Measurements from ENCODE around the gene FGD2. TPM values are rescaled to one million over a fixed set of nuclear protein-coding genes. Genes with fewer than 3 reads are reported as not detected.

FGD2 gene
- not detected in 2 replicates for total RNA-seq
- long read RNA-seq = 0 reads

GRCh38 chr6:37005061-37005810 lies at the start of gene FGD2:
Gene FGD2 (plus strand): TSS chr6:37005655. CDS start chr6:37005818, 163 bp downstream.
- TF ChIP-seq, protein P1, sequence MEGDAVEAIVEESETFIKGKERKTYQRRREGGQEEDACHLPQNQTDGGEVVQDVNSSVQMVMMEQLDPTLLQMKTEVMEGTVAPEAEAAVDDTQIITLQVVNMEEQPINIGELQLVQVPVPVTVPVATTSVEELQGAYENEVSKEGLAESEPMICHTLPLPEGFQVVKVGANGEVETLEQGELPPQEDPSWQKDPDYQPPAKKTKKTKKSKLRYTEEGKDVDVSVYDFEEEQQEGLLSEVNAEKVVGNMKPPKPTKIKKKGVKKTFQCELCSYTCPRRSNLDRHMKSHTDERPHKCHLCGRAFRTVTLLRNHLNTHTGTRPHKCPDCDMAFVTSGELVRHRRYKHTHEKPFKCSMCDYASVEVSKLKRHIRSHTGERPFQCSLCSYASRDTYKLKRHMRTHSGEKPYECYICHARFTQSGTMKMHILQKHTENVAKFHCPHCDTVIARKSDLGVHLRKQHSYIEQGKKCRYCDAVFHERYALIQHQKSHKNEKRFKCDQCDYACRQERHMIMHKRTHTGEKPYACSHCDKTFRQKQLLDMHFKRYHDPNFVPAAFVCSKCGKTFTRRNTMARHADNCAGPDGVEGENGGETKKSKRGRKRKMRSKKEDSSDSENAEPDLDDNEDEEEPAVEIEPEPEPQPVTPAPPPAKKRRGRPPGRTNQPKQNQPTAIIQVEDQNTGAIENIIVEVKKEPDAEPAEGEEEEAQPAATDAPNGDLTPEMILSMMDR (IDR thresholded peaks at IDR 0.05) = no peak
- H3K4me3 Mint-ChIP-seq (ENCODE audit: unreplicated experiment) = no peak within 1 kb of the TSS

GRCh38 chr6:36955671-36956445 lies 49.6 kb upstream of the FGD2 start:
- Mint-ChIP-seq H3K27me3 (ENCODE audit: unreplicated experiment) (no peaks in the 10 kb centered on the region), H3K36me3 (ENCODE audit: unreplicated experiment) (no peaks in the 10 kb centered on the region), H3K4me3 (ENCODE audit: unreplicated experiment) (no peak overlapping the region), H3K4me1 (ENCODE audit: unreplicated experiment) (peaks cover 9% of the 10 kb centered on the region), H3K27ac (ENCODE audit: unreplicated experiment) (no peak overlapping the region), H3K9me3 (ENCODE audit: unreplicated experiment) (peaks cover 5% of the 10 kb centered on the region)
- DNase-seq (ENCODE audit: extremely low spot score, unreplicated experiment) = no peak
- TF ChIP-seq, protein P1 (IDR thresholded peaks at IDR 0.05) = no peak

More at GRCh38 chr6:37005061-37005810, at the start of gene FGD2:
- no peaks in the 10 kb centered on the region for H3K36me3 Mint-ChIP-seq (ENCODE audit: unreplicated experiment)
- no peaks in the 10 kb centered on the region for H3K4me1 Mint-ChIP-seq (ENCODE audit: unreplicated experiment)
- no peaks in the 10 kb centered on the region for H3K9me3 Mint-ChIP-seq (ENCODE audit: unreplicated experiment)
- H3K27me3 Mint-ChIP-seq (ENCODE audit: unreplicated experiment) = peaks cover 9% of the 10 kb centered on the region
- DNase-seq (ENCODE audit: extremely low spot score, unreplicated experiment) = no peak
- H3K27ac Mint-ChIP-seq (ENCODE audit: unreplicated experiment) = no peak within 1 kb of the TSS

- Mint-ChIP-seq H3K4me3 (ENCODE audit: unreplicated experiment) (no peak overlapping the region), H3K9me3 (ENCODE audit: unreplicated experiment) (peaks cover 5% of the 10 kb centered on the region), H3K27ac (ENCODE audit: unreplicated experiment) (no peak overlapping the region), H3K27me3 (ENCODE audit: unreplicated experiment) (no peaks in the 10 kb centered on the region), H3K36me3 (ENCODE audit: unreplicated experiment) (no peaks in the 10 kb centered on the region), H3K4me1 (ENCODE audit: unreplicated experiment) (peaks cover 12% of the 10 kb centered on the region)
- DNase-seq (ENCODE audit: extremely low spot score, unreplicated experiment) = no peak
- TF ChIP-seq, protein P1 (IDR thresholded peaks at IDR 0.05) = no peak
Measured at GRCh38 chr6:36956446-36956820, 49.0 kb upstream of the FGD2 start.

GRCh38 chr6:36957773-36958271 lies 47.6 kb upstream of the FGD2 start:
- TF ChIP-seq, protein P1 (IDR thresholded peaks at IDR 0.05) = no peak
- Mint-ChIP-seq H3K4me3 (ENCODE audit: unreplicated experiment) (no peak overlapping the region), H3K4me1 (ENCODE audit: unreplicated experiment) (peaks cover 12% of the 10 kb centered on the region), H3K36me3 (ENCODE audit: unreplicated experiment) (no peaks in the 10 kb centered on the region), H3K9me3 (ENCODE audit: unreplicated experiment) (no peaks in the 10 kb centered on the region), H3K27me3 (ENCODE audit: unreplicated experiment) (no peaks in the 10 kb centered on the region), H3K27ac (ENCODE audit: unreplicated experiment) (no peak overlapping the region)
- no peak for DNase-seq (ENCODE audit: extremely low spot score, unreplicated experiment)

Data from osteocyte (in vitro differentiated cells).